Fibroblast of gingiva (primary cell): Measurements from ENCODE around the gene ABR.
A peak's percentile ranks its signal among the peaks of the same experiment; 100 is the strongest.
"Not testable (repeated sequence)": the region's sequence is repeated elsewhere in the genome, so short reads cannot be mapped to it uniquely, and the experiment has no call there.

Experiments used
- DNase-seq: peaks from one replicate; pipeline ENCODE4 v3.0.0-alpha.2; 2011; ENCODE audit warnings: low read depth

The ABR gene

DNA sequence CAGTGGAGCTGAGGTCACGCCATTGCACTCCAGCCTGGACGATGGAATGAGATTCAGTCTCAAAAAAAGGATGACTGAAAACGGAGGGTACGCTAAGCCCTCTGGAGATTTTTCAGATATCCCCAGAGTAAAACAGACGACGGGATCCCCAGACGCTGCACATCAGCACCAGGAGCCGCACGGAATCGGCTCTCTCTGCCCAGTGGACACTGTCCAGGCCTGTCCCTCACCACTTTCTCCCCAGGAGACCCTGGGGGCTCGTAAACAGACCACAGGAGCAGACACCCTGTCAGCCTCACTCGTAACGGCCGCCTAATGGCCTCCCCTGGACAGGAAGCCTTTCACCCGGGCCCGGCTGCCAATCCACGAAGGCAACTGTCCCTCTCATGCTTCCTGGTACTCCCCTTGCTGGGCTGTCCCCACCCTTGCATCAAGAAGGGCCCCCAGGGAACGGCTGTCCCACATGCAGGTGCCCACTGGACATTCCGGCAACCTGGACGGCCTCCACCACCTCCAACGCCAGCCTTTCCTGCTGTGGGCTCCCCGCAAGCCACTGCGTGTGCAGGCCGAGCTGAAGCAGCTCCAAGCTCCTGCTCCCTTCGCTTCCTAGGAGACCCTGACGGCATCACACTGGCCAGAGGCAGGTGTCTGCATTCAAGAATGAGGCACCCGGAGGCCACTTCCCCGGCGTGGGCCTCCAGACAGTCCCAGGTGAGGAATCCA, 108.5 kb downstream of the ABR start:
- DNase-seq = no peak

DNA sequence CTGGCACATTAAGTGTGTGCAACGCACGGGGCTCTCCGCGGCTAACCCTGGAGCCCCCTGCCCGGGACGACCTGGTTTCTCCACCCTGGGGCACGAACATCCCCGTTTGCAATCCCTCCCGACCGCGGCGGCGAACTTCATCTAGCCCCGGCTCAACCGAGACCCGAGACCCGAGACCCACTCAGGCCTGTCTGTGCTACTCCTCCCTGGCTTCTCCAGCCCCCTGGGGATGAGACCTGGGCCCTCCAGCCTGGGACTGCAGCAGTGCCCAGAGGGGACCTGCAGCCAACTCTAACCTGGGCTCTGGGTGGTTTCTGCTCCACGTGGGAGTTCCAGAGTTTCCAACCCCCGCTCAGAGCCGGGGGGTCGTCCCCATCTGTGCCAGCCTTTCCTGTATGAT, 109.4 kb downstream of the ABR start:
- DNase-seq = no peak

DNA sequence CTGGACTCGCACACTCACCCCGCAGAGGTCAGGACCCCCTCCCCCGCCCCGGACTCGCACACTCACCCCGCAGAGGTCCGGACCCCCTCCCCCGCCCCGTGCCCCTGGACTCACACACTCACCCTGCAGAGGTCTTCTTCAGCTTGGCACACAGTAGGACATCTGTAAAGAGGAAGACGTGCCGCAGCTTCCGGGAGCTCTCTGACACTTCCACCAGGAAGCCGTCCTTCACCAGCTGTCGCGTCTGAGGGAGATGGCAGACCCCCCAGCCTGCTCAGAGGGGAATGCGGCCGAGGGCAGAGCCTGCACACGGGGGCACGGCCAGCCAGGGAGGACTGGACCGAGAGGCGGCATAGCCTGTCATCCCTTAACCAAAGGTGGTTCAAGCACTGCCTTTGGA, 109.9 kb downstream of the ABR start:
- DNase-seq = no peak

DNA sequence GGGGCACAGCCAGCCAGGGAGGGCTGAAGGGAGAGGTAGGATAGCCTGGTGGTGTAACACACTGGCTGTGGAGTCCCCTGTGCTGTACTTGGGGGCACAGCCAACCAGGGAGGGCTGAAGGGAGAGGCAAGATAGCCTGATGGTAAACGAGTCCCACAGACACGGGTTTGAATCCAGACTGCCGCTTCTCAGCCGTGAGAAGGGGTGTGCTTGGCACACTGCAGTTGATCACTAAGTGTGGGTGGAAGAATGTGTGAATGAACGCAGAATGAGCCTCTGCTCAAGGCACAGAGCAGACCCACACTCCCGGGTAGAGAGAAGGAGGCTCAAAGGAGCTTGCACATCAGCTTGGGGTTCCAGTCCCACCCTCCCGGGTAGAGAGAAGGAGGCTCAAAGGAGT, 111.4 kb downstream of the ABR start:
- DNase-seq = no peak

DNA sequence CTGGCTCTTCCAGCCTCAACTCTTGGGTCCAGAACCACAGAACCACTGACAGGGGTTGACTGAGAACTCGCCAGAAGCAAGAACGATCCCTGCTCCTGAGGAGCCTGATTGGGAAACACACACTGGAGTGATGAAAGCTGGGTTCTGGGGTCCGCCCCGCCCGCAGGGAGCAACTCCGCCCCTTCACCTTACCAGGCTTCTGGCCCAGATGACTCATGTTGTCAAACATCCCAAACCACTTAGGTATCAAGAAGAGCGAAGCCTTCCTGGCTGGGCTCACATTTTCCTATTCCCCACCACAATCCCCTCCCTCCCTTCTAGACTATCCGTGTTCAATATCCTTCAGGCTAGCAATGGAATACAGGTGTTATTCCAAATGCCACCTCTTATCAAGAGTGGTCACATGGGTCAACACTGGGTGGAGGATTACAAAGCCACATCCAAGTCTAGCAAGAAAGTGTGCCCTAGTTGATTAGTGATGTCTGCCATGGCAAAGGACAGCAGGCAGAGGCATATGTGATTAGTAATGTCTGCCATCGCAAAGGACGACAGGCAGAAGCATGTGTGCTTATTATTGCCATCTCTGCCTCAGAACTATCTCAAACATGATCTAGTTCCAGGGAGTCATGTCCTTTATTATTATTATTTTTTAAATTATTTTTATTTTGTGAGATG, 112.4 kb downstream of the ABR start:
- no peak for DNase-seq

DNA sequence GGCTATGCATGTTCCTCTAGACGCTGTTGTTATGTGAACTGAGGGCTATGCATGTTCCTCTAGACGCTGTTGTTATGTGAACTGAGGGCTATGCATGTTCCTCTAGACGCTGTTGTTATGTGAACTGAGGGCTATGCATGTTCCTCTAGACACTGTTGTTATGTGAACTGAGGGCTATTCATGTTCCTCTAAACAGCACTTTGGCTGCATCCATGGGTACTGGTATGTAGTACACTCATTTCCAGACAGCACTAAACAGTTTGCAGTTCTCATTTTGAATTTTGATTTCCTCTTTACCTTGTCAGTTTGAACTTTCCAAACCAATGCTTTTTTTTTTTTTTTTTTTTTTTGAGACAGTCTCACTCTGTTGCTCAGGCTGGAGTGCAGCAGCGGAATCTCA, 114.4 kb downstream of the ABR start:
- DNase-seq = not testable (repeated sequence)

DNA sequence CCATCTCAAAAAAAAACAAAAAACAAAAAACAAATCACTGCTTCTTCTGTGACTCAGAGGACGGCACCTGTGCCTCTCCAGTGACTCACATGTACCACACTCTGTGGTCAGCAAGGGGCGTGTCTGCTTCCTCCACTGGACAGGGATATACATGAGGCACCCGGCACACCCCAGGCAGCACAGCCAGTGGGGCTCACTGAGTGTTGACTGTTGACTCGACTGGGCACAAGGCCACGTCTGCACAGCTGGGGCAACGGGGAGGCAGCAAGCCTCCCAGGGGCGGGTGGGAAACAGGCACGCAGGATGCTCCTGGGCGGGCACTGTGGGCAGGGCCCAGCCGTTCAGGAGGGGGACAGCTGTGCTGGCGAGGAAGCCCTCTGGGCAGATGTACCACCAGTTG, 118.8 kb downstream of the ABR start:
- peak; percentile 90 for DNase-seq

DNA sequence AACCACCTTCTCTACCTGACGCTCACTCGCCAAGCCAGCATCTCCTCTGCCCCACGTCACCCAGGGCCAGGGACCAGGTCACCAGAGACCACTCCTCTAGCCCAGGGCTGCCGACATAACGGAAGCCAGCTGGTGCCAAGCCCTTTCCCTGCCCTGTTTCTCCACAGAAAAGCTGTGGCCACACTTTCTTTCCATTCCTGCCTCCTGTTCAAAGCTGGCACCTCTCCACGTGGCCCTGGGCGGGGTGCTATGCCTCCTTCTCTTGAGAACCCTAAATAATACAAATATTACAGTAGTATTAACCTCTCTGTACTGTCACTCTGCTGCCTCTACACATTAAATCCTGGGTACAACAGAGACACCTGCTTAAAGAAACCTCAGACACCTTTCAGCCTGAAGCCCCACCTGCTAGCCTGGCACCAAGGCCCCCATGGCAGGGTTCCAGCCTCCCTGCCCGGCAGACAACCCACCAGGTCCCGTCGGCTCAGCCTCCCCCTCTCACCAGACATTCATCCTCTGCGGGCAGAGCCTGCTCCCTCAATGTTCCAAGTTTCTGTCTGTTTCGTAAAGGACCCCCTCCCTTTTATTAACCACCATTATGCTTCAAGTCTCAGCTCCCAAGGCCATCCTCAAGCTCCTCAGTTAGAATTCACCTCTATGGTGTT, 120.5 kb downstream of the ABR start:
- DNase-seq = no peak

DNA sequence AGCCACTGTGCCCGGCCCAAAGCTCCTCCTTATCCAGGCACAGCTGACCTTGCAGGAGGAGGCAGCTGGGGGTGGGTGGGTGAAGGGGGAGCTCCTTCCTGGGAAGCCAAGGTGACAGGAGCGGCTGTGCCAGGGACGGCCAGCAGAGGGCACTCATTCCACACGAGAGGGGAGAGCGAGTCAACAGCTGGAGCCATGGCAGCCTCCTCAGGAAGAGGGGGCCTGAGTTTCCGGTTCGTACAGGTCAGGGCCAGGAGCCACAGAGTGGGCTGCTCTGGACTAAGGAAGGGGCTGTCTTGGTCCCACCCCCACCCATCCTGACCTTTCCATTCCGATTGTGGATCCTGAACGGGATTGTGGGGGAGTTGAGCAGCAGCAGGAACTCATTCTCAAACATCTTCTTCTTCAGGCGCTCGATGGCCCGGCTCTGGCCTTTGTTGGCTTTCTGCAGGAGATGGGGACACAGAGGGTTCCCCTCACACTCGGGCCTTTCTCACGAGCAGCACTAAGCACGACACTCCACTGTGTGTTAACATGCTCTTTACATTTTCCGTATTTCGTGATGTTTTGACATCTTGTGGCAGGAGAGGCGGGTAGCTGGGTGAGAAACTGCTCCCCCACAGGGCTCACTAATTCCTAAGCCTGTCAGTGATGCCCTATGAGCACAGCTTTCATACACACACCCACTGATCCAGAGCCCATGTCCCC, 121.2 kb downstream of the ABR start:
- DNase-seq = no peak

DNA sequence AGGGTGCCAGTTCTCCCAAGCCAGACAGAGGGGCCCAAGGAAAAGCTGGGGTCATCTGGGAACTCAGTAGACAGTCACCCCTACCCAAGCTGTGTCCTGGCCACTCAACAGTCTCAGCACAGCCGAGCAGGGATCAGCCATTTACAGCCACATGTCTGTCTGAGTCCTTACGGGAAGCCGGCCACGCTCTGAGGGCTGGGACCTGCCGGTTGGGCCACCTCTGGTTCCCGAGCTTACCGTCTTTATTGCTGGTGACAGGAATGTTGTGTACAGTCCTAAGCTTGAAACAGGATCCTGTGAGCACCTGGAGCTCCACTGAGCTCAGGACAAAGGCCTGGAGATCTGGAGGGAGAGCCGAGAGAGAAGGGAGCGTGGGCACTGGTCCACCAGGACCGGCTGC, 123.0 kb downstream of the ABR start:
- no peak for DNase-seq

DNA sequence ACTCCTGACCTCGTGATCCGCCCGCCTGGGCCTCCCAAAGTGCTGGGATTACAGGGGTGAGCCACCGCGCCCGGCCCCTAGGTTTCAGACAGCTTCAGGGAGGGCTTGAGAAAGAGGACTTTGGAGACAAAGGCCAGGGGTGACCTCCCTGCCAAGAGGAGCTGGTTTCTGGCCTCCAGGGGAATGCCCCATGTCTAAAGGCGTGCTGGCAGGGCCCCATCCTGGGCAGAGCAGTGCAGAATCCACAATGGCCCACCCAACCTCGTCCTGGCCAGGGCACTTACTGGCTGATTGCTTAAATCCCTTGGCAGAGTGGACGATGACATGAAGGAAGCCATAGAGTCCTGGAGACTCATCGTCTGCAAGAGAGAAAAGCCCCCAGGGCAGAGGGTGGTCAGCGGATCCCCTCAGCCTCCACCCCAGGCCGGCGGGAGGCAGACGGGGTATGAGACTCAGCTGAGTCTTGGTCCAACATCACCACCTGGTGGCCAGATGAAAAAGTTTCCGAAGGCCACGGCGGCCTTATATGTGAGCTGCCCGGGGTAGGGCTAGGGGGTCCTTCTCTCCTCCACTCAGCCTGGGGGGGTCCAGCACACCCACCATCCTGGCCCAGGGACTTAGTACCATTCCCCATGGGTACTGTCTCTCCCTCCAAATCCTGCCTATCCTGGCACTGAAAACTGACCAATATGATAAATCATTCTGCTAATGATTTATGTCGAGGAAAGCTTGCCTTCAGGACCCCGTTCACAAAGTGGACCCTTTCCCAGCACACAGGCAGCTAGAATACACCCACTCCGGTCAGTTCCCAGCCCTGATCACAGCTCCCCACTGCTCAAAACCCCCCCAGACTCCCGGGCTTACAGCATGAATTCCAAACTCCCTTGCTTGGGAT, 123.8 kb downstream of the ABR start:
- peak; percentile 48 for DNase-seq

DNA sequence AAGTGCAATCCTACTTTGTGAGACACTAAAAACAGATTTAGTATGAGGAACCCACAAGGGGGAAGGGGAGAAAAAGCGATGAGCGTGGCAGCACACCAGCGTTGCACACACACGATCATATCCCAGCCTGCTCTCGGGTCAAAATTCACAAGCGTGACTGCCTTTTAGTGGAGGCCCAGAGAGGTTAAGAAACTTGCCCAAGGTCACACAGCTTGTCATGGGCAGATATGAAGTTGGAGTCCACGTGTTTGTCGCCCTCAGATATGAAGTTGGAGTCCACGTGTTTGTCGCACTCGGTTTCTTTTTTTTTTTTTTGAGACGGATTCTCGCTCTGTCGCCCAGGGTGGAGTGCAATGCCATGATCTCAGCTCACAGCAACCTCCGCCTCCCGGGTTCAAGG, 124.5 kb downstream of the ABR start:
- no peak for DNase-seq

DNA sequence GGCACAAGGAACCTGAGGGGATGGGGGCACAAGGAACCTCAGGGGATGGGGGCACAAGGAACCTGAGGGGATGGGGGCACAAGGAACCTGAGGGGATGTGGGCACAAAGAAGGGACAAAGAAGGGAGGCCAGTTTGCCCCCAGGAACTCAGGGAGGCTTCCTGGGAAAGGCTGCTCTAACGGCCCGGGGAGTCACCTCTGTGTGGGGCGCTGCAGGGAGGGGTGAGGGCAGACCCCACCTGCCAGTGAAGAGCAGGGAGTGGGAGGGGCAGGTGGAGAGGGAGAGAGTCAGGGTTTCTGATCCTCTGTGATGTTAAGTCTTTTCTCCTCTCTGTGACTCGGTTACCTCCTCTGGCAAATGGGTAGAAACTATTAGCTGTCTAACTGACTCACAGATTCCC, 125.1 kb downstream of the ABR start:
- no peak for DNase-seq

DNA sequence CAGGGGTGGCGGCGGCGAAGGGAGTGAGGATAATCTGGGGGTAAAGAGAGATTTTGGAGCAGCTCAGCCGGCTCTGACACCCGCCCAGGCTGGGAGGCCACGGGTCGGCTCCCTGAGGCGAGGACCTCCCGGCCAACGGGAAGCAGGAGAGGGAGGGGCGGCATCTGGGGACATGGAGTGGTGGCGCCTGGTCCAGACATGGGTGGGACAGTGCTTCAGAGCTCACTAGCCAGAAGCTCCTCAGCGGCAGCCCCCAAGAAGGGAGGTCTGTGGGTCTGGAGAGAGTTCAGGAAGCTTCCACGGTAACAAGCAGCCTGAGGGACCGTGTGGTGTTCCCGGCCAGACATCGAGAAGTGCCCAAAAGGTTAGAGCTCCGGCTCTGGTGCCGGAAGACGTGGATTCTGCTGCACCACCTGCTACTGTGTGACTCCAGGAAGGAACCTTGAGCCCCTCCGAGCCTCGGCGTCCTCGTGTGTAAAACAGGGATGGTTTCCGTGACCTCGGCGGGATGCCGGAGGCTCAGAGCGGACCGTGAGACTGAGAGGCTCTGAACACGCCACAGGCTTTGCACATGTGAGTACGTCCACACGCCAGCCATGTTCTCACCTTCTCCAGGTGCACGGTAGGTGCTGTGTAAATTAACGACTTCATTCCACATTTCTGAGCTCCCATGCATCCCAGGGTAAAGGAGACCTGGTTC, 126.0 kb downstream of the ABR start:
- DNase-seq = no peak

DNA sequence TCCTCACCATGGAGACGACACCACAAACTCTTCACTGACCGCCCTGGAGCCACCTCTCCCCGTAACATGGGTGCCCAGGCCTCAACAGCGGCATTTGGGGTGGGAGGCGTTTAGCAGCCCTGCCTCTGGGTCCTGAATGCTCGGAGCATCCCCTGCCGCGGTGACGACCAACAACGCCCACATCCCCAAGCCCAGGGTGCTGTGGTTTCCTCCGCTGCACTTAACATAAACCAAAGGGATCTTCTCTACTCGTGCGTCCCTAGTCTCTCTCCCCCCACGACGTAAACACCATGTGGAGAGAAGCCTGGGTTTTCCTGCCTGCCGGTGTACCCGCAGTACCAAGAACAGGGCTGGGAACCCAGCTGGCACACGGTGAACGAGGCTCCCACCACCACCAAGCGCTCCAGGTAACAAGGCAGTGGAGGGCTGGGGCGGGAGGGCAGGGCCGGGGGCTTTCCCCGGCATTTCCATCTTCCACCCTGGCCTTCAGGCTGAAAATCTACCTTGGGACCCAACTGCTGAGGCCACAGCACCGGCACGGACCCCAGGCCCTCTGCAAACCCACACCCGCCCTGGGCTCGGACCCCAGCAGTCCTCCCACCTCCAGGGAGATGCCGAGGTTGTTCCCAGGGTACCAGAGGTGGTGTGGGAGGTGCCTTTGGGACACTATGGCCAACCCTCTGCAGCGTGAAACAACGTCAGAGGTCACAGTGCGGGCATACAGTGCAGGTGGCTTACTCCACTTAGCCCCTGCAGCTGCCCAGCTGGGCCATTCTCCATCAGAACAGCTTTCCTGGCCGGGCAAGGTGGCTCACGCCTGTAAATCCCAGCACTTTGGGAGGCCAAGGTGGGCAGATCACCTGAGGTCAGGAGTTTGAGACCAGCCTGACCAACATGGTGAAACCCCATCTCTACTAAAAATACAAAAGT, 128.5 kb downstream of the ABR start:
- DNase-seq = no peak

DNA sequence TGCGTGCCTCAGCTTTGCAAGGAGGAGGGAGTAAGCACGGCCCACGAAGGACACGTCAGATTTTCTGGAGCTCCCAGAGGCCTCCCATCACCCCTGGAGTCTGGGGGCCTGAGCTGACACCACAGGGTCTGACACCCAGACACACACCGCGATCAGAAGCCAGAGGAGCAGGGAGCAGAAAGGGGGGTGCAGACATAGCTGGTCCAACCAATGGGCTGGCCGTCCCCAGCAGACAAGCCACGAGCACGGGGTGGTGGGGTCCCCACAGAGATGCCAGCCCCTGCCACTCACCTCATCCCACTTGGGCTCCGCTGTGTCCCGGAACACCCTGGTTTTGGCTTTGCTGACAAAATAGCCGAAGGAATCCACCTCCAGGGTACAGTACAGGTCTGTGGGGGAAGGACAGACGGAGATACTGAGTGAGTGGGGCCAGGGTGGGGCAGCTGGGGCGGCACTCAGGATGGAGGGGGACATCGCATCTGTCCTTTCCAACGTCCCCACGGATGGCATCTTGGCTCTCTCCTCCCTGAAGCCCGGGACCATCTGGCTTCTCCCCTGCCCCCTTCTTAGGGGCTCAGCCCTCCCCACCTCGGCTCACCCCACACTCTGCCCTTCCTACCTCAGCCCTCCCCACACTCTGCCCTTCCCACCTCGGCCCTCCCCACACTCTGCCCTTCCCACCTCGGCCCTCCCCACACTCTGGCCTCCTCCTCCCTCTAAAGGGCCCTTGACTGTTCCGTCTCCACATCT, 129.4 kb downstream of the ABR start:
- no peak for DNase-seq

DNA sequence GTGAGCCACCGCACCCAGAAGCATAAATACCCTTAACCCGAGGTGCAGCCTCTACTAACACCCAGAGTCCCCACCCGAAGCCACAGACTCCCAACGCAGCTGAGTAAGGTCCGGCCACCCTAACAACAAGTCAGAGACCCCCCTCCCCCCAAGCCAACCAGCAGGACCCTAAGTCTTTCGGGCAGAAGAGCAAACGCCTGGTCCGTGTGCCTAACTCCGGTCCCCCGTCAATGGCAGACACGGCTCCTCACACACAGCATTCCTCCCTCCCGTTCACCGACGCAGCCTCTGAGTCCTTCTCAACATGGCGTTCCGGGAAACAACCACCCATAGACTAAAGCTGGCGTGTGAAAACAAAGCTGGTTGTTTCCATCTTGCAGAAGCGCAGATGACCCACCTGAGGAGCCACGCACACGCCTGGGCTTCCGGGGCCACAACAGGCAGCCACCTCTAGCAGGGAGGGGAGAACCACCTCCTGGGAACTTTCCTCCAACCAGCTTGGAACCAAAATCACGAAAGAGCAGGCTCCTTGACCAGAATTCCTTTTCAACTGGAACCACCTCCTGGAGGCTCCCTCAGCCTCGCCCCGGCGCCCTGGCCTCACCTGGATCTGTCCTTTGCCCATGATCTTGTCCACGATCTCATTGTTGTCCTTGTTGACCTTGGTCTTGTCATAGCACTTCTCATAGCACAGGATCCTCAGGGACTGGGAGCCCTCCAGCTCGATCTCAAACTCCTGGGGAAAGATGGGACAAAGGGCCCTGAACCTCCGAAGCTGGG, 130.1 kb downstream of the ABR start:
- no peak for DNase-seq

DNA sequence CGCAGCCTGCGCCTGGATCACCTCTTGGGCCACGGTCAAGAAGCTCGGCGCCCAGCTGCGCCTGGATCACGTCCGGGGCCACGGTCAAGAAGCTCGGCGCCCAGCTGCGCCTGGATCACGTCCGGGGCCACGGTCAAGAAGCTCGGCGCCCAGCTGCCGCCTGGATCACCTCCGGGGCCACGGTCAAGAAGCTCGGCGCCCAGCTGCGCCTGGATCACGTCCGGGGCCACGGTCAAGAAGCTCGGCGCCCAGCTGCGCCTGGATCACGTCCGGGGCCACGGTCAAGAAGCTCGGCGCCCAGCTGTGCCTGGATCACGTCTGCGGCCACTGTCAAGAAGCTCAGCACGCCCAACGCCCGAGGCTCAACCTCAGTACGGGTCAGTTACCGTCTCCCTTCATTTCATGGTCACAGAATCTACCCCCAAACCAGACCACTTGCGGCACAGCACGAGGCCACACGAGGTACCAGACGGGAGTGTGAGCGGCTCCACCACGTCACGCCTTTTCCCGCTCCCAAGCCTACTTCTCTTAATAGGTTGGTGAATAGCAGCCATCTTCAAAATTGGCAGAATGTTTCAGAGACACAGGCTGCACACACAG, 131.2 kb downstream of the ABR start:
- DNase-seq = not testable (repeated sequence)
